Measurements from ENCODE around the gene SFRP5. TPM values are rescaled to one million over a fixed set of nuclear protein-coding genes. Genes with fewer than 3 reads are reported as not detected.
A peak's percentile ranks its signal among the peaks of the same experiment; 100 is the strongest.

SFRP5 gene
- total and polyA plus RNA-seq, 2 of the 4 experiments (the other 2 are of a cell fraction), result not detected

DNA sequence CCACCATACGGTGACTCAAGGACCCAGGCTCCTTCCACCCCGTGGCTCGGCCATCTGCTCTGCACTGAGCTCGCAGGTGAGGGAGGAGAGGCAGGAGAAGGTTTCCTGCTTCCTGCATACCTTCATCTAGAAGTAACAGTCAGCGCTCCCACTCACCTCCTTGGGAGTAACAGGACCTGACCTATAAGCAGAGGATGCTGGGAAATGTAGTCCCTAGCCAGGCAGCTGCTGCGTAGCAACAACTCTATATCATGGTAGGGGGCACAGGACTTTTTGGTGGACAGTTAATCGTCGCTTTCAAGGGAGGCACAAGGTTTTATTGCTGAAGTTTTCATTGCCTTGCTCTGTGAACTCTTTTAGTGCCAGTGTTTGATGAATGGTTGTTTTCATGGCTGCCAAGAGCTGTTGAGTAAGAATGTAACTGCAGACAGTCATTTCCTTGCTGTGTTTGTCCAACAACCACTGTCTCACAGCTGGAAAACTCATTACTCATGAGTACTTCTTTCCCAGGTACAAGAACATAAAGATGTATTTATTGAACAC is 45.1 kb downstream of the SFRP5 start:
- BruUV-seq (replicated peaks), result no TSS peak
- intact Hi-C loops (cut with micrococcal nuclease), result no loop called here
- no peak for TF ChIP-seq CHD1 (IDR thresholded peaks at IDR 0.05; ENCODE audit: low read depth, low read length)
- TF ChIP-seq RAD21 (IDR thresholded peaks at IDR 0.05; ENCODE audit: low read length), result no peak
- TF ChIP-seq MAFK (IDR thresholded peaks at IDR 0.05; ENCODE audit: low read depth, low read length), result no peak
- no peak for TF ChIP-seq MAZ (IDR thresholded peaks at IDR 0.05; ENCODE audit: borderline replicate concordance, low read depth, low read length)
- TF ChIP-seq FOS (IDR thresholded peaks at IDR 0.05; ENCODE audit: low read depth, low read length), result peak; percentile 34; the same call in 1 of the 2 replicates
- TF ChIP-seq ELK1 (IDR thresholded peaks at IDR 0.05; ENCODE audit: borderline replicate concordance, low read depth, low read length), result no peak
- TF ChIP-seq, protein P1, sequence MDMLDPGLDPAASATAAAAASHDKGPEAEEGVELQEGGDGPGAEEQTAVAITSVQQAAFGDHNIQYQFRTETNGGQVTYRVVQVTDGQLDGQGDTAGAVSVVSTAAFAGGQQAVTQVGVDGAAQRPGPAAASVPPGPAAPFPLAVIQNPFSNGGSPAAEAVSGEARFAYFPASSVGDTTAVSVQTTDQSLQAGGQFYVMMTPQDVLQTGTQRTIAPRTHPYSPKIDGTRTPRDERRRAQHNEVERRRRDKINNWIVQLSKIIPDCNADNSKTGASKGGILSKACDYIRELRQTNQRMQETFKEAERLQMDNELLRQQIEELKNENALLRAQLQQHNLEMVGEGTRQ (IDR thresholded peaks at IDR 0.05; ENCODE audit: low read depth, low read length), result no peak
- no peak for TF ChIP-seq POLR2A (IDR thresholded peaks at IDR 0.05; ENCODE audit: low read depth, low read length)
- no peak for TF ChIP-seq RFX5 (IDR thresholded peaks at IDR 0.05; ENCODE audit: low read depth, low read length)
- TF ChIP-seq SMC3 (IDR thresholded peaks at IDR 0.05; ENCODE audit: low read depth, low read length), result no peak
- no peak for TF ChIP-seq NFE2L2 (IDR thresholded peaks at IDR 0.05; ENCODE audit: low read depth, low read length)
- TF ChIP-seq CTCF (conservative IDR thresholded peaks at IDR 0.05; ENCODE audit: low read depth, low read length), result no peak
- TF ChIP-seq RCOR1 (IDR thresholded peaks at IDR 0.05; ENCODE audit: insufficient replicate concordance, low read length), result no peak
- TF ChIP-seq MXI1 (IDR thresholded peaks at IDR 0.05; ENCODE audit: borderline replicate concordance, low read depth, low read length), result no peak
- no peak for TF ChIP-seq BHLHE40 (IDR thresholded peaks at IDR 0.05; ENCODE audit: low read depth, low read length)

More for the DNA sequence above, 45.1 kb downstream of the SFRP5 start:
- peak overlapping the region; percentile 61 for H3K4me2 ChIP-seq (ENCODE audit: low read depth, low read length)
- H3K4me3 ChIP-seq (ENCODE audit: insufficient read depth, low read depth, low read length), result no peak overlapping the region
- no peak overlapping the region for H3K9ac ChIP-seq (ENCODE audit: low read depth, low read length)
- H4K8ac ChIP-seq (ENCODE audit: low read depth in 2 of 2, low read length in 2 of 2), result peak overlapping the region; percentile 36 to 53; a peak in 3 of 4 replicates
- 0 out of 2 replicates have a peak, but pooled peaks cover 3% of the 10 kb centered on the region for H3K9me1 ChIP-seq (ENCODE audit: insufficient read depth, low read length)
- no peak overlapping the region for H3K23ac ChIP-seq (ENCODE audit: low read depth, low read length)
- no peak overlapping the region for H3K18ac ChIP-seq (ENCODE audit: low read depth, low read length)
- no peaks in the 10 kb centered on the region for H3K9me3 ChIP-seq (ENCODE audit: control insufficient read depth, insufficient read depth, low read length)
- peaks cover 6% of the 10 kb centered on the region for H3K4me1 ChIP-seq (ENCODE audit: control insufficient read depth, insufficient read depth, low read length)
- H2BK15ac ChIP-seq (ENCODE audit: low read depth, low read length), result peak overlapping the region; percentile 72; the same call in 1 of the 3 replicates
- no peak overlapping the region for H3K56ac ChIP-seq (ENCODE audit: extremely low read depth, insufficient read depth, low read length)
- ATAC-seq (ENCODE audit: low read depth) (peak; percentile 46), DNase-seq (peak; percentile 85)
- peak overlapping the region; percentile 10; the same call in 1 of the 2 replicates for H4K91ac ChIP-seq (ENCODE audit: insufficient read depth, low read depth, low read length)
- ChIA-PET POLR2A (ENCODE audit: unreplicated experiment) (no interaction called here), CTCF (interaction anchor here (0.8 to 1.4 kb wide), 4 partner anchors 10 to 50 kb away, joined by 3 to 8 read pairs (median 4); partner anchors contain the start of gene ZFYVE27)
- peak overlapping the region; percentile 28; the same call in 1 of the 2 replicates for H2BK120ac ChIP-seq (ENCODE audit: low read depth, low read length)
- dilution Hi-C loops (cut with HindIII; ENCODE audit: low sequenced_read_pairs, unreplicated experiment), result no loop called here
- no peaks in the 10 kb centered on the region for H3K36me3 ChIP-seq (ENCODE audit: control insufficient read depth, insufficient read depth, low read length)
- no peak overlapping the region for H4K5ac ChIP-seq (ENCODE audit: low read depth, low read length)
- H3K14ac ChIP-seq (replicated peaks; ENCODE audit: low read depth, low read length), result no peak overlapping the region
- H4K20me1 ChIP-seq (ENCODE audit: insufficient read depth, low read length), result peaks cover 3% of the 10 kb centered on the region; the same call in 1 of the 2 replicates
- H2BK5ac ChIP-seq (ENCODE audit: low read depth, low read length, poor library complexity, severe bottlenecking), result peak overlapping the region; percentile 50
- 0 out of 4 replicates have a peak, but pooled peaks cover 0 to 8% of the 10 kb centered on the region in 2 experiments for H3K79me1 ChIP-seq (ENCODE audit: low read depth in 1 of 2, low read length in 2 of 2)
- peak overlapping the region; percentile 86 for H2AK5ac ChIP-seq (ENCODE audit: low read depth, low read length)
- 17% methylated on average over 1 of the region's 8 CpGs; no CpG with 5 or more reads in 1 of the 2 experiments for WGBS, 2 experiments (ENCODE audit: extremely low coverage in 2 of 2, insufficient read length in 1 of 2)
- H3K27ac ChIP-seq (ENCODE audit: insufficient read depth, low read length), result peak overlapping the region; percentile 56
- H2BK20ac ChIP-seq (ENCODE audit: low read depth, low read length), result peak overlapping the region; percentile 15
- H3K4ac ChIP-seq (ENCODE audit: low read depth, low read length), result peak overlapping the region; percentile 59
- in situ Hi-C loops (cut with MboI; ENCODE audit: low sequenced_read_pairs), result no loop called here
- no peaks in the 10 kb centered on the region for H3K27me3 ChIP-seq (ENCODE audit: control insufficient read depth, insufficient read depth, low read length)
- peak overlapping the region; percentile 88 for H2AFZ ChIP-seq (replicated peaks; ENCODE audit: low read length, poor library complexity)
- peak overlapping the region; percentile 47 for H2AK9ac ChIP-seq (replicated peaks; ENCODE audit: low read depth, low read length, poor library complexity)

Measured in IMR-90 (cell line).